HCT116 (cell line): Measurements from ENCODE around the gene ZFP92. TPM values are rescaled to one million over a fixed set of nuclear protein-coding genes. Genes with fewer than 3 reads are reported as not detected.

Experiments
- ATAC-seq: fragments of 200-7000 bp; cut with Tn5 transposase; 2 replicates; pipeline ENCODE4 v1.9.1; 2020; ENCODE audit warnings: mild to moderate bottlenecking, moderate library complexity
- BruUV-seq: library from RNA; stranded (reverse); fragments of 400-500 nt; replicated peaks from 2 replicates; lab custom pipeline; 2021; lab: Mats Ljungman, UMichigan
- CTCF ChIA-PET: fragments of 300-600 bp; sonication (Branson Sonifier 250); formaldehyde crosslinking; loops from one replicate; lab custom pipeline; 2021; ENCODE audit warnings: antibody characterized with exemption; lab: Charles Lee
- POLR2A ChIA-PET: fragments of 300-600, 350-600 bp; sonication (Branson Sonifier 250); formaldehyde crosslinking; loops from one replicate; lab custom pipeline; 2021; ENCODE audit warnings: antibody characterized with exemption; lab: Charles Lee
- RAD21 ChIA-PET, 2 experiments: fragments of 300-600 bp; sonication (Branson Sonifier 250); formaldehyde crosslinking; loops; one replicate each; lab custom pipeline; 2023; ENCODE audit warnings: low total read pairs in 2 of 2; ENCODE audit not compliant: uncharacterized antibody in 2 of 2, unreplicated experiment in 2 of 2, low non-redundant PET in 1 of 2; lab: Charles Lee
- DNase-seq: peaks from one replicate; pipeline ENCODE4 v3.0.0-alpha.2; 2010; ENCODE audit warnings: low read depth, low spot score
- H2AFZ ChIP-seq: fragments of 200-600 bp; shearing (Covaris generic), sonication (generic); 2 replicates; pipeline ENCODE4 v1.6.1; 2017; ENCODE audit warnings: low read depth, mixed run types, mixed read lengths, antibody characterized with exemption, low read length; ENCODE audit not compliant: poor library complexity, severe bottlenecking
- H3K27ac ChIP-seq: 2 replicates; pipeline ENCODE4 v1.5.1; 2012; ENCODE audit warnings: low read depth, low read length
- H3K27me3 ChIP-seq: fragments of 200-600 bp; sonication (generic); 2 replicates; pipeline ENCODE4 v1.6.1; 2016; ENCODE audit warnings: mixed run types, low read length, mixed read lengths; ENCODE audit not compliant: insufficient read depth
- H3K36me3 ChIP-seq, 2 experiments: fragments of 200-500 bp in 1 of 2; fragments of 200-600 bp in 1 of 2; sonication (Bioruptor generic) in 1 of 2; sonication (generic) in 1 of 2; 2 replicates each; pipeline versions ENCODE4 v1.5.1 to v1.6.1; 2014 to 2016; ENCODE audit warnings: low read length in 2 of 2, inconsistent platforms in 1 of 2, mixed read lengths in 1 of 2, mixed run types in 1 of 2; ENCODE audit not compliant: insufficient read depth in 2 of 2, control insufficient read depth in 1 of 2
- H3K4me1 ChIP-seq, 2 experiments: fragments of 200-600 bp in 1 of 2; sonication (generic) in 1 of 2; 2 replicates each; pipeline versions ENCODE4 v1.5.1 to v1.6.1; 2012 to 2017; ENCODE audit warnings: low read length in 2 of 2, inconsistent platforms in 1 of 2, mild to moderate bottlenecking in 1 of 2, mixed read lengths in 1 of 2, mixed run types in 1 of 2, moderate library complexity in 1 of 2; ENCODE audit not compliant: insufficient read depth in 2 of 2, control insufficient read depth in 1 of 2
- H3K4me2 ChIP-seq: fragments of 200-600 bp; sonication (generic); 2 replicates; pipeline ENCODE4 v1.6.1; 2017; ENCODE audit warnings: mixed run types, low read length, mixed read lengths
- H3K4me3 ChIP-seq, 2 experiments: fragments of 200-600 bp in 1 of 2; sonication (generic) in 1 of 2; replicated peaks in 1 of 2; 2 replicates each; pipeline ENCODE4 v1.5.1; 2011 to 2016; ENCODE audit warnings: low read length in 2 of 2, control low read depth in 1 of 2, low read depth in 1 of 2, mild to moderate bottlenecking in 1 of 2, mixed read lengths in 1 of 2, mixed run types in 1 of 2
- H3K79me2 ChIP-seq: fragments of 200-600 bp; sonication (generic); 2 replicates; pipeline ENCODE4 v1.6.1; 2017; ENCODE audit warnings: mild to moderate bottlenecking, mixed run types, low read length, moderate library complexity, mixed read lengths; ENCODE audit not compliant: insufficient read depth
- H3K9ac ChIP-seq: fragments of 200-600 bp; sonication (generic); 2 replicates; pipeline ENCODE4 v1.6.1; 2016; ENCODE audit warnings: low read length, mixed read lengths
- H3K9me2 ChIP-seq: fragments of 200-600 bp; sonication (generic), shearing (Covaris generic); 2 replicates; pipeline ENCODE4 v1.6.1; 2017; ENCODE audit warnings: mixed run types, mild to moderate bottlenecking, moderate library complexity; ENCODE audit not compliant: insufficient read depth
- H3K9me3 ChIP-seq, 2 experiments: fragments of 200-500 bp in 1 of 2; fragments of 200-600 bp in 1 of 2; sonication (Bioruptor generic) in 1 of 2; sonication (generic) in 1 of 2; 2 replicates each; pipeline ENCODE4 v1.6.1; 2014 to 2017; ENCODE audit warnings: low read length in 2 of 2, mixed read lengths in 2 of 2, inconsistent platforms in 1 of 2, low read depth in 1 of 2, mild to moderate bottlenecking in 1 of 2, mixed run types in 1 of 2, moderate library complexity in 1 of 2; ENCODE audit not compliant: control insufficient read depth in 1 of 2, insufficient read depth in 1 of 2
- H4K20me1 ChIP-seq: fragments of 200-600 bp; sonication (generic), shearing (Covaris generic); 2 replicates; pipeline ENCODE4 v1.6.1; 2017; ENCODE audit warnings: mixed run types, mild to moderate bottlenecking, moderate library complexity; ENCODE audit not compliant: insufficient read depth
- CEBPB ChIP-seq: IDR thresholded peaks from 2 replicates; pipeline ENCODE4 v1.6.1; 2012; ENCODE audit warnings: low read depth
- EGR1 ChIP-seq: IDR thresholded peaks from 2 replicates; pipeline ENCODE4 v1.6.1; 2012; ENCODE audit warnings: low read depth
- ELF1 ChIP-seq: IDR thresholded peaks from 2 replicates; pipeline ENCODE4 v1.6.1; 2012; ENCODE audit warnings: low read depth, borderline replicate concordance
- EZH2phosphoT487 ChIP-seq: fragments of 200-600 bp; IDR thresholded peaks from 2 replicates; pipeline ENCODE4 v1.6.1; 2018; ENCODE audit warnings: antibody characterized with exemption, borderline replicate concordance
- FOSL1 ChIP-seq: IDR thresholded peaks from 2 replicates; pipeline ENCODE4 v1.6.1; 2012; ENCODE audit warnings: low read depth
- JUND ChIP-seq: IDR thresholded peaks from 2 replicates; pipeline ENCODE4 v1.6.1; 2012
- POLR2A ChIP-seq: IDR thresholded peaks from 2 replicates; pipeline ENCODE4 v1.7.0; 2011; ENCODE audit warnings: borderline replicate concordance; ENCODE audit not compliant: insufficient read depth, insufficient read length; ENCODE audit errors: extremely low read depth
- POLR2AphosphoS5 ChIP-seq: IDR thresholded peaks from 2 replicates; pipeline ENCODE4 v1.6.1; 2011; ENCODE audit warnings: mild to moderate bottlenecking, low read depth, low read length, moderate library complexity
- RAD21 ChIP-seq: IDR thresholded peaks from 2 replicates; pipeline ENCODE4 v1.6.1; 2012; ENCODE audit warnings: low read depth, mild to moderate bottlenecking
- SIN3A ChIP-seq: IDR thresholded peaks from 2 replicates; pipeline ENCODE4 v1.6.1; 2012; ENCODE audit warnings: low read depth
- SP1 ChIP-seq: IDR thresholded peaks from 2 replicates; pipeline ENCODE4 v1.6.1; 2012; ENCODE audit warnings: low read depth
- SRF ChIP-seq: IDR thresholded peaks from 2 replicates; pipeline ENCODE4 v1.6.1; 2012; ENCODE audit warnings: low read depth
- TCF7L2 ChIP-seq: IDR thresholded peaks from 2 replicates; pipeline ENCODE4 v1.7.0; 2011; ENCODE audit warnings: borderline replicate concordance, inconsistent platforms; ENCODE audit not compliant: insufficient read depth, insufficient read length; ENCODE audit errors: extremely low read depth
- YY1 ChIP-seq: IDR thresholded peaks from 2 replicates; pipeline ENCODE4 v1.6.1; 2011; ENCODE audit warnings: low read length, low read depth, moderate library complexity, mild to moderate bottlenecking; ENCODE audit not compliant: insufficient replicate concordance; ENCODE audit errors: extremely low read depth
- ZFX ChIP-seq: fragments of 450-650 bp; IDR thresholded peaks from 2 replicates; pipeline ENCODE4 v1.6.1; 2017
- intact Hi-C: fragments of 100-400 bp; cut with micrococcal nuclease; formaldehyde crosslinking; loops from 2 replicates; pipeline ENCODE4 v1.10.0; 2022
- total RNA-seq: library from RNA; stranded (reverse); gene quantifications from one replicate; pipeline ENCODE4 v1.2.1, GENCODE V29; 2021; ENCODE audit not compliant: unreplicated experiment
- TF ChIP-seq, protein P1 (sequence below), 3 experiments: fragments of 200-600 bp in 1 of 3; sonication (generic) in 1 of 3; IDR thresholded peaks in 2 of 3; conservative IDR thresholded peaks in 1 of 3; 2 replicates each; pipeline ENCODE4 v1.5.1; 2012 to 2017; ENCODE audit warnings: low read depth in 2 of 3, low read length in 2 of 3, antibody characterized with exemption in 1 of 3, borderline replicate concordance in 1 of 3, control low read depth in 1 of 3, mild to moderate bottlenecking in 1 of 3, mixed read lengths in 1 of 3, mixed run types in 1 of 3, moderate library complexity in 1 of 3; ENCODE audit not compliant: insufficient read depth in 1 of 3
- TF ChIP-seq, protein P2 (sequence below): IDR thresholded peaks from 2 replicates; pipeline ENCODE4 v1.6.1; 2012; ENCODE audit warnings: low read depth
- TF ChIP-seq, protein P3 (sequence below): IDR thresholded peaks from 2 replicates; pipeline ENCODE4 v1.6.1; 2011; ENCODE audit warnings: mild to moderate bottlenecking, low read length, moderate library complexity; ENCODE audit not compliant: insufficient replicate concordance; ENCODE audit errors: extremely low read depth
- TF ChIP-seq, protein P4 (sequence below): IDR thresholded peaks from 2 replicates; pipeline ENCODE4 v1.6.1; 2012

Gene ZFP92
- total RNA-seq, 1 experiment from 2014 or later = not detected

DNA sequence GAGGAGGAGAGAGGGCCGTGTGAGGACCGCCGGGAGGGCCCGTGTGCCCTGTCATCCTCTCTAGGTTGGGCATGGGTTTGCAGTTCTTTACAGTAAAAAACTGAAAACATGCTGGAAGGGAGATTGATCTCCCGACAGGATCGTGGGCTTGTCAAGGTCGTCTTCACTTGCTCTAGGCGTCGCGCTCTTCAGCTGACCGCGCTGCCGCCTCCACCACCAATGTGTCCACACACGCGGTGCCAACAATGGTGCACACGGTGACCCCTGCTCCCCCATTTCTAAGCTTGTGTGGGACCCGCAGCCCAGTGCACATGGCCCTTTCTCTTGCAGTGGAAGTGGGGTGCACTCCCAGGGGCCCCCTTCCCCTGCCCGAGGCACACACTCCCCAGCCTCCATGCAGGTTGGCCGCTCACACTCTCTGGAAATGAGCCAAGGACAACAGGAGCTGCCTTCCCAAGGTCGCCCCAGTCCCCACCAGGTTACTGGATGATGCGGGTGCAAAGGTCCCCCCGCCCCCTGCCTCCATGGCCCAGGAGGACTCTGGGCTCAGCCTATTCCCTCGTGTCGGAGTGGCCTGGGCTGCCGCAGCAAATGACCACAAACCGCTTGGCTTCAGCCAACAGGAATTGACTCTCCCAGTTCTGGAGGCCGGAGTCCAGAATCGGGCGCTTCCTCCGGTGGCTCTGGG lies 1.7 kb upstream of the ZFP92 start:
- H3K4me1 ChIP-seq = no peaks in the 10 kb centered on the region
- ChIA-PET POLR2A (no interaction called here), RAD21 (no interaction called here), CTCF (no interaction called here)
- no TSS peak for BruUV-seq
- H2AFZ ChIP-seq = no peak overlapping the region
- no peak for DNase-seq
- no peaks in the 10 kb centered on the region for H3K9me2 ChIP-seq
- no peak overlapping the region for H3K4me3 ChIP-seq
- no peak for ATAC-seq
- no peaks in the 10 kb centered on the region for H3K9me3 ChIP-seq
- intact Hi-C loops = no loop called here
- no peaks in the 10 kb centered on the region for H3K36me3 ChIP-seq
- H3K4me2 ChIP-seq = no peak overlapping the region
- H3K27ac ChIP-seq = no peak overlapping the region
- no peak overlapping the region for H3K9ac ChIP-seq
- H3K27me3 ChIP-seq = no peaks in the 10 kb centered on the region
- TF ChIP-seq YY1 = no peak
- no peak for TF ChIP-seq SIN3A
- TF ChIP-seq JUND = no peak
- TF ChIP-seq EZH2phosphoT487 = no peak
- no peak for TF ChIP-seq ELF1
- TF ChIP-seq, protein P1, sequence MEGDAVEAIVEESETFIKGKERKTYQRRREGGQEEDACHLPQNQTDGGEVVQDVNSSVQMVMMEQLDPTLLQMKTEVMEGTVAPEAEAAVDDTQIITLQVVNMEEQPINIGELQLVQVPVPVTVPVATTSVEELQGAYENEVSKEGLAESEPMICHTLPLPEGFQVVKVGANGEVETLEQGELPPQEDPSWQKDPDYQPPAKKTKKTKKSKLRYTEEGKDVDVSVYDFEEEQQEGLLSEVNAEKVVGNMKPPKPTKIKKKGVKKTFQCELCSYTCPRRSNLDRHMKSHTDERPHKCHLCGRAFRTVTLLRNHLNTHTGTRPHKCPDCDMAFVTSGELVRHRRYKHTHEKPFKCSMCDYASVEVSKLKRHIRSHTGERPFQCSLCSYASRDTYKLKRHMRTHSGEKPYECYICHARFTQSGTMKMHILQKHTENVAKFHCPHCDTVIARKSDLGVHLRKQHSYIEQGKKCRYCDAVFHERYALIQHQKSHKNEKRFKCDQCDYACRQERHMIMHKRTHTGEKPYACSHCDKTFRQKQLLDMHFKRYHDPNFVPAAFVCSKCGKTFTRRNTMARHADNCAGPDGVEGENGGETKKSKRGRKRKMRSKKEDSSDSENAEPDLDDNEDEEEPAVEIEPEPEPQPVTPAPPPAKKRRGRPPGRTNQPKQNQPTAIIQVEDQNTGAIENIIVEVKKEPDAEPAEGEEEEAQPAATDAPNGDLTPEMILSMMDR (IDR thresholded peaks at IDR 0.05 in 2 of 3, conservative IDR thresholded peaks at IDR 0.05 in 1 of 3; ENCODE audit: borderline replicate concordance in 1 of 3, insufficient read depth in 1 of 3, low read depth in 2 of 3, low read length in 2 of 3) = no peak
- TF ChIP-seq, protein P2, sequence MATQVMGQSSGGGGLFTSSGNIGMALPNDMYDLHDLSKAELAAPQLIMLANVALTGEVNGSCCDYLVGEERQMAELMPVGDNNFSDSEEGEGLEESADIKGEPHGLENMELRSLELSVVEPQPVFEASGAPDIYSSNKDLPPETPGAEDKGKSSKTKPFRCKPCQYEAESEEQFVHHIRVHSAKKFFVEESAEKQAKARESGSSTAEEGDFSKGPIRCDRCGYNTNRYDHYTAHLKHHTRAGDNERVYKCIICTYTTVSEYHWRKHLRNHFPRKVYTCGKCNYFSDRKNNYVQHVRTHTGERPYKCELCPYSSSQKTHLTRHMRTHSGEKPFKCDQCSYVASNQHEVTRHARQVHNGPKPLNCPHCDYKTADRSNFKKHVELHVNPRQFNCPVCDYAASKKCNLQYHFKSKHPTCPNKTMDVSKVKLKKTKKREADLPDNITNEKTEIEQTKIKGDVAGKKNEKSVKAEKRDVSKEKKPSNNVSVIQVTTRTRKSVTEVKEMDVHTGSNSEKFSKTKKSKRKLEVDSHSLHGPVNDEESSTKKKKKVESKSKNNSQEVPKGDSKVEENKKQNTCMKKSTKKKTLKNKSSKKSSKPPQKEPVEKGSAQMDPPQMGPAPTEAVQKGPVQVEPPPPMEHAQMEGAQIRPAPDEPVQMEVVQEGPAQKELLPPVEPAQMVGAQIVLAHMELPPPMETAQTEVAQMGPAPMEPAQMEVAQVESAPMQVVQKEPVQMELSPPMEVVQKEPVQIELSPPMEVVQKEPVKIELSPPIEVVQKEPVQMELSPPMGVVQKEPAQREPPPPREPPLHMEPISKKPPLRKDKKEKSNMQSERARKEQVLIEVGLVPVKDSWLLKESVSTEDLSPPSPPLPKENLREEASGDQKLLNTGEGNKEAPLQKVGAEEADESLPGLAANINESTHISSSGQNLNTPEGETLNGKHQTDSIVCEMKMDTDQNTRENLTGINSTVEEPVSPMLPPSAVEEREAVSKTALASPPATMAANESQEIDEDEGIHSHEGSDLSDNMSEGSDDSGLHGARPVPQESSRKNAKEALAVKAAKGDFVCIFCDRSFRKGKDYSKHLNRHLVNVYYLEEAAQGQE = no peak
- TF ChIP-seq, protein P3, sequence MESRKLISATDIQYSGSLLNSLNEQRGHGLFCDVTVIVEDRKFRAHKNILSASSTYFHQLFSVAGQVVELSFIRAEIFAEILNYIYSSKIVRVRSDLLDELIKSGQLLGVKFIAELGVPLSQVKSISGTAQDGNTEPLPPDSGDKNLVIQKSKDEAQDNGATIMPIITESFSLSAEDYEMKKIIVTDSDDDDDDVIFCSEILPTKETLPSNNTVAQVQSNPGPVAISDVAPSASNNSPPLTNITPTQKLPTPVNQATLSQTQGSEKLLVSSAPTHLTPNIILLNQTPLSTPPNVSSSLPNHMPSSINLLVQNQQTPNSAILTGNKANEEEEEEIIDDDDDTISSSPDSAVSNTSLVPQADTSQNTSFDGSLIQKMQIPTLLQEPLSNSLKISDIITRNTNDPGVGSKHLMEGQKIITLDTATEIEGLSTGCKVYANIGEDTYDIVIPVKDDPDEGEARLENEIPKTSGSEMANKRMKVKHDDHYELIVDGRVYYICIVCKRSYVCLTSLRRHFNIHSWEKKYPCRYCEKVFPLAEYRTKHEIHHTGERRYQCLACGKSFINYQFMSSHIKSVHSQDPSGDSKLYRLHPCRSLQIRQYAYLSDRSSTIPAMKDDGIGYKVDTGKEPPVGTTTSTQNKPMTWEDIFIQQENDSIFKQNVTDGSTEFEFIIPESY = no peak
- no peak for TF ChIP-seq RAD21
- TF ChIP-seq, protein P4, sequence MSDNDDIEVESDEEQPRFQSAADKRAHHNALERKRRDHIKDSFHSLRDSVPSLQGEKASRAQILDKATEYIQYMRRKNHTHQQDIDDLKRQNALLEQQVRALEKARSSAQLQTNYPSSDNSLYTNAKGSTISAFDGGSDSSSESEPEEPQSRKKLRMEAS = no peak
- no peak for TF ChIP-seq TCF7L2
- no peak for TF ChIP-seq POLR2AphosphoS5
- no peak for TF ChIP-seq SP1
- TF ChIP-seq CEBPB = no peak
- TF ChIP-seq SRF = no peak
- TF ChIP-seq FOSL1 = no peak
- TF ChIP-seq ZFX = no peak
- TF ChIP-seq EGR1 = no peak
- no peak for TF ChIP-seq POLR2A
- TF ChIP-seq, all 23 proteins: peak for 0
- H3K79me2 ChIP-seq = no peaks in the 10 kb centered on the region
- no peaks in the 10 kb centered on the region for H4K20me1 ChIP-seq
